Stimulated activated CD8-positive, alpha-beta memory T cell treated with anti-CD3 and anti-CD28 coated beads, Interleukin-7, amount 100 ng/mL, for 1 hour (primary cell): ENCODE results near the gene SPTLC2.
A peak's percentile ranks its signal among the peaks of the same experiment; 100 is the strongest.

ENCODE experiments used
- DNase-seq, 2 donors: peaks; one replicate each; pipeline ENCODE4 v3.0.0-alpha.2; 2020; ENCODE audit warnings: low read depth in 2 of 2

Gene SPTLC2

GRCh38 chr14:77469539-77469938 lies 146.9 kb downstream of the SPTLC2 start:
- no peak for DNase-seq

- DNase-seq: no peak
These were observed 147.4 kb downstream of the SPTLC2 start for GRCh38 chr14:77469067-77469505.

GRCh38 chr14:77467801-77468200 lies 148.6 kb downstream of the SPTLC2 start:
- no peak for DNase-seq

GRCh38 chr14:77459072-77459723 lies 157.2 kb downstream of the SPTLC2 start:
- peak; percentile 15 to 26 for DNase-seq

GRCh38 chr14:77458249-77458950 lies 158.0 kb downstream of the SPTLC2 start:
- peak; percentile 1 to 4 for DNase-seq

- peak; percentile 77 to 79 for DNase-seq
These were observed 158.8 kb downstream of the SPTLC2 start, which contains the start of the genes AHSA1 and VIPAS39 for GRCh38 chr14:77457522-77458248. TSS of gene AHSA1 (plus strand) at chr14:77458093. CDS start at chr14:77458190, 97 bp downstream. TSS of gene VIPAS39 (minus strand) at chr14:77457601. CDS start at chr14:77454102, 3,499 bp downstream.

GRCh38 chr14:77457115-77457521 lies 159.3 kb downstream of the SPTLC2 start:
- DNase-seq: no peak
